GM19035 (cell line): Measurements from ENCODE around the gene CPD.

Experiments
- ATAC-seq: cut with Tn5 transposase; IDR thresholded peaks from one replicate; pipeline ENCODE4 v1.9.1; 2021; ENCODE audit not compliant: unreplicated experiment

Gene CPD

GRCh38 chr17:30493780-30494179 is 115.1 kb downstream of the CPD start:
- ATAC-seq, result no peak

DNA sequence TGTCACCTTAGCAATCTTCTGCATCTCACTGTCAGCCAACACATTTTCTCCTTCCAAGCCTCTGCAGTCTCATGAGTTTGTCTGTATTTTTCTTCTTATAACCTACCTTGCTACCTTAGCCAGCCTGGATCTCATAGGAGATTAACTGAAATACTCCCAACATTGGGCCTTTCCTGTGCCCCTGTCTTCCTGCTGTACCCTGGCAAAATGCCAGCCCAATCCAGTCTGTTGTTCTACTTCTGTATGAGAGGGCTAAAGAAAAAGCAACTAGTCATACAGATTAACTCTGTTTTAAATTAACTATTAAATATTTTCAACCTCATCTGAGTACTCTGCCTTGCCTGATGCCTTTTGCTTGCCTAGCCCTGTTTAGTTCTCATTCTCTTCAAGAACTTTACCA is 116.9 kb downstream of the CPD start:
- ATAC-seq, result no peak

- no peak for ATAC-seq
Observed at GRCh38 chr17:30503558-30503957, 124.8 kb downstream of the CPD start.

- ATAC-seq, result no peak
Observed at GRCh38 chr17:30505868-30506417, 127.2 kb downstream of the CPD start.

DNA sequence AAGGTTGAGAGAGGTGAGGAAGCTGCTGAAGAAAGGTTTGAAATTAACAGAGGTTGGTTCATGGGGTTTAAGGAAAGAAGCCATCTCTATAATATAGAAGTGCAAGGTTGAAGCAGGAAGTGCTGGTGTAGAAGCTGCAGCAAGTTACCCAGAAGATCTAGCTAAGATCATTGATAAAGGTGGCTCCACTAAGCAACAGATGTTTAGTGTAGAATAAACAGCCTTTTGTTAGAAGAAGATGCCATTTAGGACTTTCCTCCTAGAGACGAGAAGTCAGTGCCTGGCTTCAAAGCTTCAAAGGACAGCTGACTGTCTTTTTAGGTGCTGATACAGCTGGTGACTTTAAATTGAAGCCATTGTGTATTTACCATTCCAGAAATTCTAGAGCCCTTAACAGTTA is 127.8 kb downstream of the CPD start:
- no peak for ATAC-seq

DNA sequence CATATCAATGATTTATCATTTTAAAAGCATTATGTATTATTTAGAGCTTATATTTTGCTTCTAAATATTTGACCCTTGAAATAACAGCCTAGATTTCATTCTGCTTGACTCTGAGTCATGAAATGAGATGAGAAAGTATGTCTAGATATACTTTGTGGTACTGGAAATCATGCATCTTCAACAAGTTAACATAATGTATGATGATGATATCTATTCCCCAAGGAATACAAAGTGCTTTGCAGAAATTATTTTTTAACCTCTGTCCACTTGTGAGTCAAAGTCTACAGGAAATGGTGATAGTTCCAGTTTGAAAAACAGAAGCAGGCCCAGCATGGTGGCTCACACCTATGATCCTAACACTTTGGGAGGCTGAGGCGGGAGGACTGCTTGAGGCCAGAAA is 134.6 kb downstream of the CPD start:
- ATAC-seq, result no peak

DNA sequence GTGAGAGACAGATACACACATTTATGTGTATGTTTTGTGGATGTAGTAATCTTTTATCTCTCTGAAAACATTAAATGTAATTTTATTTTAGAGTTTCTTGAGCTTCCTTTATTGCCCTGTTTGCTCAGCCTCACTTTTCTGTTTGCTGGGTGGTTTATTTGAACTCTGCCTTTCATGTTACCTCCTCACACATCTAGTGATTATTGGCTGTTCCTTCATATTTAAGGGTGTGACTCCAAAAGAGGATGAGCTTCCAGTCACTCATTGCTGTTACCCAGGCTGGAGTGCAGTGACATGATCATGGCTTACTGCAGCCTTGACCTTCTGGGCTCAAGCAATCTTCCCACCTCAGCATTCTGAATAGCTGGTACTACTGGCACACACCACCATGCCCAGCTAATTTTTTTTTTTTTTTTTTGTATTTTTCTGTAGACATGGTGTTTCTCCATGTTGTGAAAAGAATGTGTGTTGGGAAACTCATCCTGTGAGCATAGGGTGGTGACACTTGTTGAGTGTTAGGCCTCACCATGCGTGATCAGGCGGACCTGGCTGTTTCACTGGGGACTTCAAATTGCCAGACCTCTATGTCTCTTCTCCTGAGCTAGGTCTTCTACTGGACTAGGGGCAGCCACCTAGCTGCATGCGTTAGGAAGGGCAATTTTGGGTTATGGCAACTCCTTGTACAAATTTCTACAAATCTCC is 136.3 kb downstream of the CPD start:
- no peak for ATAC-seq

GRCh38 chr17:30517786-30518185 is 139.1 kb downstream of the CPD start:
- ATAC-seq, result no peak

GRCh38 chr17:30519166-30519565 is 140.4 kb downstream of the CPD start:
- no peak for ATAC-seq
